Testis (tissue), 3 donors: ENCODE measurements around the gene NAT8L. TPM values are rescaled to one million over a fixed set of nuclear protein-coding genes. Genes with fewer than 3 reads are reported as not detected.

Experiments used
- DNase-seq: peaks from one replicate; pipeline ENCODE4 v3.0.0-alpha.2; 2019
- H3K27ac ChIP-seq, 2 donors: fragments of 200-600 bp; sonication (generic); one replicate each; pipeline ENCODE4 v1.5.1; 2019
- H3K27me3 ChIP-seq: fragments of 200-600 bp; sonication (generic); one replicate; pipeline ENCODE4 v1.5.1; 2019
- H3K36me3 ChIP-seq: fragments of 200-600 bp; sonication (generic); one replicate; pipeline ENCODE4 v1.5.1; 2017; ENCODE audit warnings: low read depth; ENCODE audit errors: missing control alignments
- H3K4me1 ChIP-seq: fragments of 200-600 bp; sonication (generic); one replicate; pipeline ENCODE4 v1.5.1; 2019
- H3K4me3 ChIP-seq, 2 donors: fragments of 200-600 bp; sonication (generic); one replicate each; pipeline ENCODE4 v1.5.1; 2017 to 2019
- H3K9me3 ChIP-seq: fragments of 200-600 bp; sonication (generic); one replicate; pipeline ENCODE4 v1.5.1; 2017
- CTCF ChIP-seq, 3 experiments: fragments of 450-650 bp in 2 of 3; fragments of 200-600 bp in 1 of 3; sonication (generic) in 1 of 3; IDR thresholded peaks; one replicate each; pipeline ENCODE4 v1.5.1; 2016 to 2019; ENCODE audit warnings: antibody characterized with exemption in 3 of 3, mild to moderate bottlenecking in 2 of 3, moderate library complexity in 1 of 3
- POLR2A ChIP-seq: fragments of 450-650 bp; IDR thresholded peaks from one replicate; pipeline ENCODE4 v1.6.1; 2017; ENCODE audit warnings: antibody characterized with exemption, mild to moderate bottlenecking, moderate library complexity
- WGBS, 2 donors: methylation state at CpG; one replicate each; pipeline ENCODE4 v1.1.5; 2018; 5-methylcytosine and 5-hydroxymethylcytosine counted together
- intact Hi-C: fragments of 100-400 bp; cut with DNase I; formaldehyde crosslinking; loops from one replicate; pipeline ENCODE4 v1.15.1; 2023; ENCODE audit warnings: low total_unique reads
- polyA plus RNA-seq: library from polyadenylated mRNA; stranded (reverse); fragments of 350-450 nt; fragmentation: Illumina TruSeq; extraction: RNeasy Lipid Tissue Mini Kit (QIAGEN cat#74804); gene quantifications from one replicate; pipeline ENCODE4 v1.2.3, GENCODE V29; 2014; ENCODE audit warnings: low read depth, low replicate concordance; ENCODE audit not compliant: insufficient read depth
- total RNA-seq, 2 donors: library from RNA; depleted of rRNA; stranded (reverse); fragments of >200 nt; gene quantifications; one replicate each; pipeline ENCODE4 v1.2.3, GENCODE V29; 2016

NAT8L gene
- total and polyA plus RNA-seq, 3 donors from 2014 or later, result 36.6 to 82.9 (median 56.6) TPM

DNA sequence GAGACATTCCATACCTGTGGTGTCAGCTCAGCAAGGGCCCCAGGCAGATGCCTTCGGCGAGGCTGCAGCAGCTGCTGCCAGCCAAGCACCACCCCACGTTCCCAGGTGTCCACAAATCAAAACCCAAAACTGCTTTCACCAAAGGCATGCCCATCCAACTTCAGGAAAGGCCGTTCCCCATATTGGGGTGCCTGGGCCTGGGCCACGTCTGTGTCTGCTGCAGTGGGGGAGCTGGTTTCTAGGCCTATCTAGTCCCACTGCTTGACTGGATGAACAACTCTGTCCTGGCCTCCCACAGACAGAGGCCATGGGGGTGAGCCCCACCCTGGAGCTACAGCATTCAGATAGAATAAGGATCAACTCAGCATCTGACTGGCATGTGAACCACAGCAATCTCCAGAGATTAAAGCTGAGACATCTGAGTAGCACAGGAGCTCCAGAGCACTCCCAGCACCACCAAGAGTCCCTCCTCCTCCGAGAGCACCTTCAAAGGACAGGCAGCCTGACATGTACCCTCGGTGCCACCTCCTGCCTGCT, 37.0 kb downstream of the NAT8L start:
- intact Hi-C loops, result no loop called here
- Histone ChIP-seq H3K9me3 (no peaks in the 10 kb centered on the region), H3K36me3 (no peaks in the 10 kb centered on the region), H3K4me3 (no peak overlapping the region), H3K27ac (no peak overlapping the region), H3K27me3 (no peaks in the 10 kb centered on the region), H3K4me1 (no peaks in the 10 kb centered on the region)
- no peak for DNase-seq
- TF ChIP-seq CTCF (IDR thresholded peaks at IDR 0.05) (no peak), POLR2A (no peak)
- 94 to 100% methylated on average over 3 to 7 of the region's 7 CpGs for WGBS, 2 donors

GRCh38 chr4:2101346-2102044, 42.4 kb downstream of the NAT8L start:
- H3K4me3 ChIP-seq, result no peak overlapping the region
- DNase-seq, result no peak
- TF ChIP-seq POLR2A (no peak), CTCF (IDR thresholded peaks at IDR 0.05) (no peak)
- H3K4me1 ChIP-seq, result no peaks in the 10 kb centered on the region
- H3K27ac ChIP-seq, result no peak overlapping the region
- H3K36me3 ChIP-seq, result no peaks in the 10 kb centered on the region
- H3K27me3 ChIP-seq, result no peaks in the 10 kb centered on the region
- intact Hi-C loops, result no loop called here
- 89 to 93% methylated on average over 7 of the region's 7 CpGs for WGBS, 2 donors
- H3K9me3 ChIP-seq, result no peaks in the 10 kb centered on the region

- no peak for DNase-seq
- Histone ChIP-seq H3K4me3 (no peak overlapping the region), H3K9me3 (no peaks in the 10 kb centered on the region), H3K27ac (no peak overlapping the region), H3K27me3 (no peaks in the 10 kb centered on the region), H3K36me3 (no peaks in the 10 kb centered on the region), H3K4me1 (no peaks in the 10 kb centered on the region)
- WGBS, 2 donors, result 88 to 92% methylated on average over 2 to 4 of the region's 4 CpGs
- no peak for TF ChIP-seq CTCF (IDR thresholded peaks at IDR 0.05)
- TF ChIP-seq POLR2A, result no peak
- intact Hi-C loops, result no loop called here
Measured at GRCh38 chr4:2102045-2102883, 43.1 kb downstream of the NAT8L start.

DNA sequence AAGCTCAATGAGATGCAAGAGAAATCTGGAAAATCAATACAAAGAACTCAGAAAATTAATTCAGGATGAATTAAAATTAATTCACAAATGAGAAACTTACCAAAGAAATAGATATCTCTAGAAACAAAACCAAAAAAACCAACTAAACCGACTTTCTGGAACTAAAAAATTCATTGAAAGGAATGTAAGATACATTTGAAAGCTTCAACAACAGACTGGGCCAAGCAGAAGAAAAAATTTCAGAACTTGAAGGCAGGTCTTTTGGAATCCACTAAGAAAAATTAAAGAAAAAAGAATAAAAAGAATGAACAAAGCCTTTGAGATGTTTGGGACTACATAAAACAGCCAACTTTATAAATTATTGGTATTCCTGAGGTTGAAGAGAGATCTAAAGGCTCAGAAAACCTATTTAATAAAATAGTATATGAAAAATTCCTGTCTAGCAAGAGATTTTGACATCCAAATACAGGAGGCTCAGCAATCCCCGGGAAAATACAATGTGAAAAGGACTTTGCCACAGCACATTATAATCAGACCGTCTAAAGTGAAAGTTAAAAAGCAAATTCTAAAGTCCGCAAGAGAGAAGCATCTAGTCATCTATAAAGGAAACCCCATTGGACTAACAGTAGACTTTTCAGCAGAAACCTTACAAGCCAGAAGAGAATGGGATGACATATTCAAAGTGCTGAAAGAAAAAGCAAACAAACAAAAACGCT, 44.2 kb downstream of the NAT8L start:
- Histone ChIP-seq H3K4me3 (no peak overlapping the region), H3K9me3 (no peaks in the 10 kb centered on the region), H3K36me3 (no peaks in the 10 kb centered on the region), H3K4me1 (no peaks in the 10 kb centered on the region), H3K27me3 (no peaks in the 10 kb centered on the region), H3K27ac (no peak overlapping the region)
- TF ChIP-seq CTCF (IDR thresholded peaks at IDR 0.05) (no peak), POLR2A (no peak)
- WGBS, 2 donors, result 91 to 92% methylated on average over 5 of the region's 5 CpGs
- DNase-seq, result no peak
- intact Hi-C loops, result no loop called here
